SK-N-SH (cell line): ENCODE data around the gene SCGB1C2. TPM values are rescaled to one million over a fixed set of nuclear protein-coding genes. Genes with fewer than 3 reads are reported as not detected.

Experiments
- CTCF ChIA-PET: fragments of 300-600, 350-600 bp; formaldehyde crosslinking; extraction: SDS; loops from one replicate; lab custom pipeline; 2021; lab: Yijun Ruan, JAX
- POLR2A ChIA-PET: fragments of 350-600 bp; sonication (Branson Sonifier 250); formaldehyde crosslinking; extraction: SDS; loops from one replicate; lab custom pipeline; 2020; ENCODE audit warnings: antibody characterized with exemption, inconsistent platforms; lab: Yijun Ruan, JAX
- DNase-seq: peaks from one replicate; pipeline ENCODE4 v3.0.0; 2012
- H2AFZ ChIP-seq: fragments of 200-600 bp; sonication (generic); 2 replicates; pipeline ENCODE4 v1.8.1; 2016; ENCODE audit warnings: antibody characterized with exemption, mild to moderate bottlenecking, low read depth
- H3F3A ChIP-seq: fragments of 200-600 bp; sonication (generic); replicated peaks from 2 replicates; pipeline ENCODE3; 2016; ENCODE audit warnings: antibody characterized with exemption, mild to moderate bottlenecking; ENCODE audit not compliant: insufficient read depth
- H3K27ac ChIP-seq, 2 experiments: fragments of 200-500 bp in 1 of 2; fragments of 200-600 bp in 1 of 2; sonication (Bioruptor generic) in 1 of 2; sonication (generic), shearing (Covaris generic) in 1 of 2; 2 replicates each; pipeline versions ENCODE4 v1.5.1 to v1.6.1; 2014 to 2016; ENCODE audit warnings: low read depth in 2 of 2, inconsistent platforms in 1 of 2, low read length in 1 of 2, mild to moderate bottlenecking in 1 of 2, mixed read lengths in 1 of 2
- H3K27me3 ChIP-seq: fragments of 200-600 bp; sonication (generic), shearing (Covaris generic); 2 replicates; pipeline ENCODE4 v1.6.1; 2016; ENCODE audit warnings: mixed run types; ENCODE audit not compliant: insufficient read depth
- H3K36me3 ChIP-seq, 2 experiments: fragments of 200-500 bp in 1 of 2; fragments of 200-600 bp in 1 of 2; sonication (Bioruptor generic) in 1 of 2; sonication (generic) in 1 of 2; replicated peaks in 1 of 2; 2 replicates each; pipeline versions ENCODE3 to v1.5.1; 2014 to 2016; ENCODE audit warnings: low read length in 1 of 2, mild to moderate bottlenecking in 1 of 2; ENCODE audit not compliant: insufficient read depth in 2 of 2, control insufficient read depth in 1 of 2
- H3K4me1 ChIP-seq, 2 experiments: fragments of 200-500 bp in 1 of 2; fragments of 200-600 bp in 1 of 2; sonication (Bioruptor generic) in 1 of 2; sonication (generic), shearing (Covaris generic) in 1 of 2; 2 replicates each; pipeline versions ENCODE4 v1.5.1 to v1.6.1; 2014 to 2016; ENCODE audit warnings: low read depth in 1 of 2, low read length in 1 of 2, mixed run types in 1 of 2; ENCODE audit not compliant: insufficient read depth in 2 of 2, control insufficient read depth in 1 of 2
- H3K4me2 ChIP-seq: fragments of 200-600 bp; sonication (generic), shearing (Covaris generic); 2 replicates; pipeline ENCODE4 v1.6.1; 2017; ENCODE audit warnings: mixed run types
- H3K4me3 ChIP-seq, 2 experiments: fragments of 200-500 bp in 1 of 2; fragments of 200-600 bp in 1 of 2; sonication (Bioruptor generic) in 1 of 2; sonication (generic), shearing (Covaris generic) in 1 of 2; 2 replicates each; pipeline versions ENCODE4 v1.5.1 to v1.8.1; 2014 to 2016; ENCODE audit warnings: low read depth in 2 of 2, inconsistent platforms in 1 of 2, low read length in 1 of 2, mild to moderate bottlenecking in 1 of 2, mixed read lengths in 1 of 2, moderate library complexity in 1 of 2
- H3K79me2 ChIP-seq: fragments of 200-600 bp; sonication (generic); 2 replicates; pipeline ENCODE4 v1.8.1; 2017; ENCODE audit warnings: mild to moderate bottlenecking; ENCODE audit not compliant: insufficient read depth
- H3K9ac ChIP-seq: fragments of 200-600 bp; sonication (generic); 2 replicates; pipeline ENCODE4 v1.6.1; 2017; ENCODE audit warnings: mixed run types
- H3K9me2 ChIP-seq: fragments of 200-600 bp; sonication (generic); 2 replicates; pipeline ENCODE4 v1.6.1; 2017; ENCODE audit warnings: mixed run types
- H3K9me3 ChIP-seq: fragments of 200-600 bp; sonication (generic); 2 replicates; pipeline ENCODE4 v1.6.1; 2017; ENCODE audit warnings: mixed run types, mild to moderate bottlenecking, moderate library complexity
- H4K20me1 ChIP-seq: fragments of 200-600 bp; sonication (generic); 2 replicates; pipeline ENCODE4 v1.6.1; 2017; ENCODE audit warnings: mild to moderate bottlenecking, mixed run types; ENCODE audit not compliant: insufficient read depth
- CHD2 ChIP-seq: fragments of 150-350 bp; IDR thresholded peaks from 2 replicates; pipeline ENCODE4 v1.6.1; 2018; ENCODE audit warnings: low read length; ENCODE audit not compliant: partially characterized antibody
- ELF1 ChIP-seq: IDR thresholded peaks from 2 replicates; pipeline ENCODE4 v1.4.0; 2012
- EP300 ChIP-seq, 2 experiments: IDR thresholded peaks; 2 replicates each; pipeline versions ENCODE4 v1.4.0 to v1.6.1; 2012; ENCODE audit warnings: borderline replicate concordance in 1 of 2, low read depth in 1 of 2, low read length in 1 of 2
- EZH2phosphoT487 ChIP-seq: fragments of 200-600 bp; sonication (generic); IDR thresholded peaks from 2 replicates; pipeline ENCODE4 v1.6.1; 2017; ENCODE audit warnings: low read depth, mixed run types, mild to moderate bottlenecking, antibody characterized with exemption, moderate library complexity, borderline replicate concordance
- FOXJ3 ChIP-seq: sonication (generic); formaldehyde crosslinking; IDR thresholded peaks from 2 replicates; pipeline ENCODE4 v1.5.1; 2020; ENCODE audit warnings: mild to moderate bottlenecking, missing genetic modification reagents
- FOXM1 ChIP-seq: IDR thresholded peaks from 2 replicates; pipeline ENCODE4 v1.4.0; 2012; ENCODE audit warnings: low read depth, mild to moderate bottlenecking
- IRF3 ChIP-seq: fragments of 150-350 bp; IDR thresholded peaks from 2 replicates; pipeline ENCODE4 v1.6.1; 2016; ENCODE audit warnings: mild to moderate bottlenecking, low read depth, low read length
- JUND ChIP-seq: IDR thresholded peaks from 2 replicates; pipeline ENCODE4 v1.4.0; 2012
- NFIC ChIP-seq: IDR thresholded peaks from 2 replicates; pipeline ENCODE4 v1.4.0; 2012; ENCODE audit warnings: borderline replicate concordance
- NRF1 ChIP-seq: IDR thresholded peaks from 2 replicates; pipeline ENCODE4 v1.6.1; 2012; ENCODE audit warnings: low read depth, mild to moderate bottlenecking, low read length
- PBX3 ChIP-seq: IDR thresholded peaks from 2 replicates; pipeline ENCODE4; 2012
- REST ChIP-seq: IDR thresholded peaks from 2 replicates; pipeline ENCODE4 v1.6.1; 2012; ENCODE audit warnings: mild to moderate bottlenecking, low read depth, low read length, moderate library complexity
- SIN3A ChIP-seq: IDR thresholded peaks from 2 replicates; pipeline ENCODE4 v1.6.1; 2012; ENCODE audit warnings: low read depth, mild to moderate bottlenecking, low read length, moderate library complexity, borderline replicate concordance
- SMC3 ChIP-seq: IDR thresholded peaks from 2 replicates; pipeline ENCODE4 v1.6.1; 2012; ENCODE audit warnings: low read depth, low read length, improper control_type of control experiment
- TAF1 ChIP-seq: IDR thresholded peaks from 2 replicates; pipeline ENCODE4 v1.6.1; 2012; ENCODE audit warnings: low read depth, mild to moderate bottlenecking, low read length, moderate library complexity, borderline replicate concordance
- TCF12 ChIP-seq: IDR thresholded peaks from 2 replicates; pipeline ENCODE4 v1.4.0; 2012
- USF2 ChIP-seq: fragments of 150-350 bp; IDR thresholded peaks from 2 replicates; pipeline ENCODE4 v1.6.1; 2017; ENCODE audit warnings: antibody characterized with exemption, low read length, low read depth, borderline replicate concordance
- YY1 ChIP-seq: IDR thresholded peaks from 2 replicates; pipeline ENCODE4 v1.4.0; 2012; ENCODE audit warnings: low read depth, mild to moderate bottlenecking
- ZBTB33 ChIP-seq: IDR thresholded peaks from 2 replicates; pipeline ENCODE4 v1.4.0; 2012; ENCODE audit warnings: low read depth, borderline replicate concordance
- WGBS: methylation state at CpG from one replicate; pipeline ENCODE4 v1.1.6; 2017; ENCODE audit warnings: low lambda C conversion rate; 5-methylcytosine and 5-hydroxymethylcytosine counted together
- polyA plus RNA-seq, 3 experiments: library from polyadenylated mRNA; depleted of rRNA; stranded (reverse); fragments of >200 nt; gene quantifications; 2 replicates each; pipeline ENCODE4 v1.2.3, GENCODE V29; 2012

Gene SCGB1C2
- polyA plus RNA-seq, 1 of the 3 experiments (the other 2 are of a cell fraction), result not detected

GRCh38 chr17:147796-148740 is 10.7 kb downstream of the SCGB1C2 start (continued):
- TF ChIP-seq USF2 (no peak), CHD2 (no peak), YY1 (no peak), FOXM1 (no peak)
- TF ChIP-seq, all 33 proteins: peak for 0

GRCh38 chr17:148757-149156 is 11.4 kb downstream of the SCGB1C2 start:
- CTCF ChIA-PET, result interaction anchor here (0.7 to 3.2 kb wide), 7 partner anchors 14 to 551 kb away, joined by 3 to 12 read pairs (median 5); no protein-coding TSS in a partner anchor
- no peaks in the 10 kb centered on the region for H3K27me3 ChIP-seq
- no peak for DNase-seq

More at GRCh38 chr17:148757-149156, 11.4 kb downstream of the SCGB1C2 start:
- Histone ChIP-seq H4K20me1 (no peaks in the 10 kb centered on the region), H3K79me2 (no peaks in the 10 kb centered on the region)
- TF ChIP-seq REST (no peak), USF2 (no peak), NRF1 (no peak), CHD2 (no peak), EZH2phosphoT487 (no peak), EP300 (IDR thresholded peaks at IDR 0.05; ENCODE audit: borderline replicate concordance in 1 of 2, low read depth in 1 of 2, low read length in 1 of 2) (no peak), IRF3 (no peak), JUND (no peak), TAF1 (no peak), SIN3A (no peak), FOXJ3 (CRISPR knock-in tag) (no peak), NFIC (no peak), ZBTB33 (no peak), TCF12 (no peak), SMC3 (no peak), ELF1 (no peak), FOXM1 (no peak), PBX3 (no peak)
- TF ChIP-seq, all 33 proteins: peak for 0
- Histone ChIP-seq H3K9me2 (no peaks in the 10 kb centered on the region), H3K4me1 (no peaks in the 10 kb centered on the region; a peak in 1 of 4 replicates), H3K27ac (no peak overlapping the region), H3K9ac (no peak overlapping the region), H3K36me3 (no peaks in the 10 kb centered on the region), H3F3A (no peaks in the 10 kb centered on the region), H2AFZ (no peak overlapping the region), H3K4me3 (no peak overlapping the region), H3K4me2 (no peak overlapping the region), H3K9me3 (no peaks in the 10 kb centered on the region)
- POLR2A ChIA-PET, result interaction anchor here (0.6 kb wide), 1 partner anchor 215 kb away, joined by 3 read pairs; no protein-coding TSS in a partner anchor
- whole genome bisulfite sequencing, result 62% methylated on average over 10 of the region's 11 CpGs
